ENCODE measurements around the gene IFNA17. TPM values are rescaled to one million over a fixed set of nuclear protein-coding genes. Genes with fewer than 3 reads are reported as not detected.
A peak's percentile ranks its signal among the peaks of the same experiment; 100 is the strongest.
"Not testable (repeated sequence)": the region's sequence is repeated elsewhere in the genome, so short reads cannot be mapped to it uniquely, and the experiment has no call there.

Gene IFNA17
- total and polyA plus RNA-seq, 2 donors (not counting 3 experiments of a cell fraction or from before 2014, with no cell fraction given), result not detected

DNA sequence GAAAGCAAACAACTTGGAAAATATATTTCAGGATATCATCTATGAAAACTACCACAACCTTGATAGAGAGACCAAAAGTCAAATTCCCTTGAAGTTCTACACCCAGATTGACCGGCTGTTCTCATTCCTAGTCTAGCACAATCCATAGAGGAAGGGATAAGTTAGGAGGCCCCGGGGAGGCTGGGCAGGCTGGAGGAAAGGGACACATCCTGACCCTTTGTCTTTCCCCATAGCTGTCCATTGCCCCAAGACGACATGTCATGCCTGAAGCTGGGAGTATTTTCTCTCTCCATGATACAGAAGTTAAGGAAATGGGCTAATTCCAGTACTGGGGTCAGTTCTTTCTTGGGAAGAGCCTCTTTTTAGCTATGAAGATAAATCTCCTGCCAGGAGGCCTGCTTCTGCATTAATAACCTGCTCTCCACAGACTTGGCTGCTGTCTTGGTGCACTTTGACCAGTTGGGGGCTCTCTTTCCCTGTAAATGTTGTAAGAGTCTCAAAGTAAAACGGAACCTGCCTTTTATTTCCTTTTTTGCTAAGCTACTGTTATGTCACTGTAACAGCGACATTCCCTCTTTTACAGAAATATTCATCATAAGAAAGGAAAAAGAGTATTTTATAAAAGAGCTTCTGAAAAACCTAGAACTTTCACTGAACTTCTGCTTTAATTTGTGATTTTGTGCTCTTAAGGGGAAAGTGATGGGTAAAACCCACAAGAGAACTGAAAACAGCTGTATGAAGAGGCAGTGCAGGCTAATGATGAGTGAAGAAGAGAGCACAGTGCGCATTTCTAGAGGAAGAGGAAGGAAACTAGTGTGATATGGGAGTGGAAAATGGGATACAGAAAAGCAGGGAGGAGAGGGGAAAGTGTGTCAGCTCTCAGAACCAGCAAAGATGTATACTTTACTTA lies 32.9 kb downstream of the IFNA17 start:
- H2AFZ ChIP-seq (ENCODE audit: low read depth, low read length); H3K9me3 ChIP-seq (replicated peaks; ENCODE audit: control insufficient read depth, insufficient read depth, low read length); H3K79me2 ChIP-seq (ENCODE audit: control insufficient read depth, insufficient read depth, low read length); H3K27ac ChIP-seq (ENCODE audit: insufficient read depth, low read depth, low read length); H3K36me3 ChIP-seq (ENCODE audit: control insufficient read depth in 2 of 2, extremely low read depth in 1 of 2, insufficient read depth in 2 of 2, low read length in 2 of 2); H3K27me3 ChIP-seq (ENCODE audit: control insufficient read depth in 2 of 2, insufficient read depth in 2 of 2, low read length in 2 of 2); dilution Hi-C loops (cut with MboI; ENCODE audit: extremely low pct_ligation_motif_present, low sequenced_read_pairs); POLR2A ChIA-PET; H4K20me1 ChIP-seq (replicated peaks; ENCODE audit: control insufficient read depth, extremely low read depth, insufficient read depth, low read length); H3K4me1 ChIP-seq (ENCODE audit: control insufficient read depth, extremely low read depth, insufficient read depth, low read length); H3K9ac ChIP-seq (replicated peaks; ENCODE audit: extremely low read depth, insufficient read depth, low read length); H3K4me2 ChIP-seq (ENCODE audit: insufficient read depth, low read length); H3K4me3 ChIP-seq (replicated peaks in 1 of 3; ENCODE audit: insufficient read depth in 1 of 3, low read depth in 1 of 3, low read length in 3 of 3); H3K9me1 ChIP-seq (replicated peaks; ENCODE audit: control insufficient read depth, extremely low read depth, insufficient read depth, low read length); BruUV-seq (replicated peaks): not testable (repeated sequence)
- peak; percentile 87 for FAIRE-seq
- peak; percentile 14 for DNase-seq (ENCODE audit: low read depth, low spot score)
- intact Hi-C loops (cut with micrococcal nuclease), result loop anchor here (5.0 kb wide), 1 partner anchor 592 kb away; no protein-coding TSS in a partner anchor
- CTCF ChIA-PET, result interaction anchor here (0.6 to 2.2 kb wide), 19 partner anchors 12 to 595 kb away, joined by 3 to 27 read pairs (median 5); partner anchors contain the start of gene IFNW1
- TF ChIP-seq, protein P1, sequence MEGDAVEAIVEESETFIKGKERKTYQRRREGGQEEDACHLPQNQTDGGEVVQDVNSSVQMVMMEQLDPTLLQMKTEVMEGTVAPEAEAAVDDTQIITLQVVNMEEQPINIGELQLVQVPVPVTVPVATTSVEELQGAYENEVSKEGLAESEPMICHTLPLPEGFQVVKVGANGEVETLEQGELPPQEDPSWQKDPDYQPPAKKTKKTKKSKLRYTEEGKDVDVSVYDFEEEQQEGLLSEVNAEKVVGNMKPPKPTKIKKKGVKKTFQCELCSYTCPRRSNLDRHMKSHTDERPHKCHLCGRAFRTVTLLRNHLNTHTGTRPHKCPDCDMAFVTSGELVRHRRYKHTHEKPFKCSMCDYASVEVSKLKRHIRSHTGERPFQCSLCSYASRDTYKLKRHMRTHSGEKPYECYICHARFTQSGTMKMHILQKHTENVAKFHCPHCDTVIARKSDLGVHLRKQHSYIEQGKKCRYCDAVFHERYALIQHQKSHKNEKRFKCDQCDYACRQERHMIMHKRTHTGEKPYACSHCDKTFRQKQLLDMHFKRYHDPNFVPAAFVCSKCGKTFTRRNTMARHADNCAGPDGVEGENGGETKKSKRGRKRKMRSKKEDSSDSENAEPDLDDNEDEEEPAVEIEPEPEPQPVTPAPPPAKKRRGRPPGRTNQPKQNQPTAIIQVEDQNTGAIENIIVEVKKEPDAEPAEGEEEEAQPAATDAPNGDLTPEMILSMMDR (IDR thresholded peaks at IDR 0.05; ENCODE audit: extremely low read depth in 1 of 2, insufficient read depth in 1 of 2, low read depth in 1 of 2, low read length in 2 of 2), result peak; percentile 33 to 55

DNA sequence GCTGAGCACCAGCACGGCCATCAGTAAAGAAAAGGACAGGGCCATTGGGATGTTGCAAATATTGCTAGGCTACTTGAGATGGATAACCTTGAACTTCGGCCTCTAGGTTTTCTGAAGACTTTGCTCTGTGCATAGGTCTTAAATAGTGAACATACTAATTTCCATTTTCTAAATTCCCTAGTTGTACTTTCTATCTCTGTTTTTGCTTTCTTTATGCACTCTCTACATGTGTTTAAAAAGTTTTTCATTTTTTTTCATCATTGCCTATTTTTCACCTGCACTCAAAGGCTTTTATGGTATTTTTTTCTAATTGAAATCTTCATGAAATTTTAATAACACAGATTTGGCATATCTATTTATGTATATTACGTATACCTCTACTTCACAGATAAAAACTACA lies 40.5 kb downstream of the IFNA17 start, which contains the start of gene IFNA4:
Gene IFNA4, minus strand, starts transcription at position 101 of the 400 bp plus-strand sequence. Its CDS starts 56 bp downstream, at position 45.
- BruUV-seq (replicated peaks); H3K27ac ChIP-seq (ENCODE audit: insufficient read depth, low read depth, low read length); H2AFZ ChIP-seq (ENCODE audit: low read depth, low read length); H3K9ac ChIP-seq (replicated peaks; ENCODE audit: extremely low read depth, insufficient read depth, low read length); CTCF ChIA-PET; FAIRE-seq; H3K79me2 ChIP-seq (ENCODE audit: control insufficient read depth, insufficient read depth, low read length); H3K27me3 ChIP-seq (ENCODE audit: control insufficient read depth in 2 of 2, insufficient read depth in 2 of 2, low read length in 2 of 2); H3K9me1 ChIP-seq (replicated peaks; ENCODE audit: control insufficient read depth, extremely low read depth, insufficient read depth, low read length); H3K4me1 ChIP-seq (ENCODE audit: control insufficient read depth, extremely low read depth, insufficient read depth, low read length); intact Hi-C loops (cut with micrococcal nuclease); H3K36me3 ChIP-seq (ENCODE audit: control insufficient read depth in 2 of 2, extremely low read depth in 1 of 2, insufficient read depth in 2 of 2, low read length in 2 of 2); H3K4me2 ChIP-seq (ENCODE audit: insufficient read depth, low read length); POLR2A ChIA-PET; H3K4me3 ChIP-seq (replicated peaks in 1 of 3; ENCODE audit: insufficient read depth in 1 of 3, low read depth in 1 of 3, low read length in 3 of 3); dilution Hi-C loops (cut with MboI; ENCODE audit: extremely low pct_ligation_motif_present, low sequenced_read_pairs); H3K9me3 ChIP-seq (replicated peaks; ENCODE audit: control insufficient read depth, insufficient read depth, low read length); H4K20me1 ChIP-seq (replicated peaks; ENCODE audit: control insufficient read depth, extremely low read depth, insufficient read depth, low read length); DNase-seq (ENCODE audit: low read depth, low spot score): not testable (repeated sequence)
